ENCODE data around the gene THSD7B. TPM values are rescaled to one million over a fixed set of nuclear protein-coding genes. Genes with fewer than 3 reads are reported as not detected.
A peak's percentile ranks its signal among the peaks of the same experiment; 100 is the strongest.
"Not testable (repeated sequence)": the region's sequence is repeated elsewhere in the genome, so short reads cannot be mapped to it uniquely, and the experiment has no call there.

The THSD7B gene, protein sequence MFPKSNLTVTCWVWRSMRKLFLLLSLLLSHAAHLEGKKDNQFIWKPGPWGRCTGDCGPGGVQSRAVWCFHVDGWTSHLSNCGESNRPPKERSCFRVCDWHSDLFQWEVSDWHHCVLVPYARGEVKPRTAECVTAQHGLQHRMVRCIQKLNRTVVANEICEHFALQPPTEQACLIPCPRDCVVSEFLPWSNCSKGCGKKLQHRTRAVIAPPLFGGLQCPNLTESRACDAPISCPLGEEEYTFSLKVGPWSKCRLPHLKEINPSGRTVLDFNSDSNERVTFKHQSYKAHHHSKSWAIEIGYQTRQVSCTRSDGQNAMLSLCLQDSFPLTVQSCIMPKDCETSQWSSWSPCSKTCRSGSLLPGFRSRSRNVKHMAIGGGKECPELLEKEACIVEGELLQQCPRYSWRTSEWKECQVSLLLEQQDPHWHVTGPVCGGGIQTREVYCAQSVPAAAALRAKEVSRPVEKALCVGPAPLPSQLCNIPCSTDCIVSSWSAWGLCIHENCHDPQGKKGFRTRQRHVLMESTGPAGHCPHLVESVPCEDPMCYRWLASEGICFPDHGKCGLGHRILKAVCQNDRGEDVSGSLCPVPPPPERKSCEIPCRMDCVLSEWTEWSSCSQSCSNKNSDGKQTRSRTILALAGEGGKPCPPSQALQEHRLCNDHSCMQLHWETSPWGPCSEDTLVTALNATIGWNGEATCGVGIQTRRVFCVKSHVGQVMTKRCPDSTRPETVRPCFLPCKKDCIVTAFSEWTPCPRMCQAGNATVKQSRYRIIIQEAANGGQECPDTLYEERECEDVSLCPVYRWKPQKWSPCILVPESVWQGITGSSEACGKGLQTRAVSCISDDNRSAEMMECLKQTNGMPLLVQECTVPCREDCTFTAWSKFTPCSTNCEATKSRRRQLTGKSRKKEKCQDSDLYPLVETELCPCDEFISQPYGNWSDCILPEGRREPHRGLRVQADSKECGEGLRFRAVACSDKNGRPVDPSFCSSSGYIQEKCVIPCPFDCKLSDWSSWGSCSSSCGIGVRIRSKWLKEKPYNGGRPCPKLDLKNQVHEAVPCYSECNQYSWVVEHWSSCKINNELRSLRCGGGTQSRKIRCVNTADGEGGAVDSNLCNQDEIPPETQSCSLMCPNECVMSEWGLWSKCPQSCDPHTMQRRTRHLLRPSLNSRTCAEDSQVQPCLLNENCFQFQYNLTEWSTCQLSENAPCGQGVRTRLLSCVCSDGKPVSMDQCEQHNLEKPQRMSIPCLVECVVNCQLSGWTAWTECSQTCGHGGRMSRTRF (N-terminal part only)
- total RNA-seq, result not detected

DNA sequence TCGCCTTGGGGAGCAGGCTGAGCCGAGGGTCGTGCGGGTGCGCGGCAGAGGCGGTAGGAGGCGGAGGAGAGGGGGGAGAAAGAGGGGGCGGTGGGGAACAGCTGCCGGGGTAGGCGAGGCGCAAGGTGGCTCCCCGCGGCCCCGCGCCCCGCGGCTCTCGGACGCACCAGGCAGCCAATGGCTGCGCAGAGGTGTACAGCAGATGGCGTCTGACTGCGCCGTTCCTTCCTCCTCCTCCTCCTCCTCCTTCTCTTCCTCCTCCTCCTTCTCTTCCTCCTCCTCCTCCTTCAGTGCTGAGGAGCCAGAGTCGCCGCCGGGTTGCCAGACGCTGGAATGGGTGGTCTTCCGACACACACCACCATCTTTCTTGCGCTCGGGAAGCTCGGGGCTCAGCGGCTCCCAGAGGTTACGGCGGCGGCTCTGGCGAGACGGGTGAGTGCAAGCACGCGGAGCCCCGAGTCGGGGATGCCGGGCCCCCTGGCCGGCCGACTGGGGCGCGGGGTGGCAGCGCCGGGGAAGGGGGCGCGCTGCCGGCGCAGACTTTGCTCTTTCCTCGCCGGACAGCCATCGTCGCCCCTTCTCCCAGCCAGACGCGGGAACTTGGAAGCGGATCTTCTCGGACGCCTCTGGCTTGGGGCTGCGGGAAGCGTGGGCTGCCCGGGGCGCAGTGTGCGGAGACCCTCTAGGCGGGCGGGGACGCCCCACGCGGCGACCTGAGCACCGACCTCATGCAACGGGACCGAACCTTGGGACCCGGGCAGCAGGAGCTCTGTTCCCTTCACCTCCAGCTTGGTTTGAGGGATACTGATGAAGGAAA lies at the start of gene THSD7B:
Gene THSD7B, plus strand, starts transcription at position 290 of the 817 bp plus-strand sequence. CDS start 116,634 bp downstream, outside the sequence.
- no peak for ATAC-seq (ENCODE audit: low read depth)
- Mint-ChIP-seq H3K4me3 (peak within 1 kb of the TSS; percentile 68), H3K4me1 (peaks cover 8% of the 10 kb centered on the region), H3K27me3 (peaks cover 59% of the 10 kb centered on the region), H3K9me3 (no peaks in the 10 kb centered on the region), H3K27ac (no peak within 1 kb of the TSS), H3K36me3 (no peaks in the 10 kb centered on the region)
- POLR2A ChIA-PET, result no interaction called here
- DNase-seq, result peak; percentile 30

DNA sequence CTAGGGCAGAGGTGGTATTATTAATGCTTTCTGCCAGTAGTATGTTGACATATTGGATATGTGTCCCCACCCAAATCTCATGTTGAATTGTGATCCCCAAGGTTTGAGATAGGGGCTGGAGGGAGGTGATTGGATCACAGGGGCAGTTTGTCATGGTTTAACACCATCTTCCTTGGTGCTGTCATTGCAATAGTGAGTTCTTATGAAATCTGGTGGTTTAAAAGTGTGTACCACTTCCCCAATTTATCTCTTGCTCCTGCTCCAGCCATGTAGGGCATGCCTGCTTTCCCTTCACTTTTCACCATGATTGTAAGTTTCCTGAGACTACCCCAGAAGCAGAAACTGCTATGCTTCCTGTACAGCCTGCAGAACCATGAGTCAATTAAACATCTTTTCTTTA lies 47.1 kb upstream of the THSD7B start:
- Mint-ChIP-seq H3K36me3 (no peaks in the 10 kb centered on the region), H3K27me3 (peaks cover 2% of the 10 kb centered on the region), H3K4me3 (no peak overlapping the region), H3K27ac (no peak overlapping the region), H3K9me3 (no peaks in the 10 kb centered on the region), H3K4me1 (no peaks in the 10 kb centered on the region)
- ATAC-seq (ENCODE audit: low read depth) (no peak), DNase-seq (no peak)
- POLR2A ChIA-PET, result no interaction called here

DNA sequence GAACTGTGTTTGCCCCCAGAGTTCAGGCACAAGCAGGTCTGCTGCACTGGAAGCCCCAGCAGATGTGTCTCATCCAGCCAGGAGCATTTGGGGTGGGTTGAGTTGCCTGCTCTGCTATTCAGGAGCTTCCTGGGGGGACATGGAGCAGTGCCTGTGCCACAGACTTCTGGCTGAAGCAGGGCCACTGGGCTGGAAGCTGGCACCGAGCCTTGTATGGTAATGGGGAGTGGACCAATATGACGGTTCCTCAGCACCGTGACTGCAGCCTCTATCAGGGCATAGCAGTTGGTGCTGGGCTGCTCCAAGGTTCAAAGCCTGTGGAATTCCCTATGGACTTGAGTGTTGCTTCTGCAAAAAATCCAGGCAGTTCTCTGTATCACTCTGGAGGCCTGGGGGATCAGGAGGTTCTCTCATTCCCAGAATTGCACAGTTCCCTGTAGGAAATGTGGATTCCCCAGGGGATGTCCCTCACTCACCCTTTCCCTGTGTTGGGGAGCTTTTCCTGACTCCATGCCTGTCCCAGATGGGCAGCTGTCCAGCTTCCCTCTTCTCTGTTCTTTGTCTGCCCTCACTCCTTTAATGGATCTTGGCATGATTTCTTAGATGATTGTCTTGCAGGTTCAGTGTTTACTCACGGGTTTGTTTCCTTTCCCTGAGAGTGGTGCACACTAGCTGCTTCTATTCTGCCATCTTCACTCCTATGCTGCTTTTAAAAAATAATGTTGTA lies 37.2 kb upstream of the THSD7B start:
- DNase-seq, result no peak
- Mint-ChIP-seq H3K4me3 (no peak overlapping the region), H3K27me3 (no peaks in the 10 kb centered on the region), H3K9me3 (no peaks in the 10 kb centered on the region), H3K4me1 (no peaks in the 10 kb centered on the region), H3K27ac (no peak overlapping the region), H3K36me3 (no peaks in the 10 kb centered on the region)
- no peak for ATAC-seq (ENCODE audit: low read depth)
- POLR2A ChIA-PET, result no interaction called here

DNA sequence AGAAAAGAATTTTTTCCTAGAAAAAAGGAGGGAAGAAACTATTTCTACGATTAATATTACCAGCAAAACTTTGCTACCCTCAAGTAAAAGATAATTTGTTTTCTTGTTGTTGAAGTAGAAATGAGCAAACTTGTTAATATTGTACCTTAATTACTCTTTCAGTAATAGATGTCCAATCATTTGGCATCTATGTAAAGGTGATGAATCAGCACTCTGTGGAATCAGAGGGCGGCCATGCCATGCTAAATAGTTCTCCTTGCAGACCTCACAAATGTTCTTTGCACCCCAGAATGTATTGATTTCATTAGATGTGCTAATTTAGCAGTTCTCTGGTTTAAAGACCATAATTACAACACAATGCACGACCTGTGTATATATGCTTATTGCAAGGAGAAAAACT lies 29.1 kb upstream of the THSD7B start:
- POLR2A ChIA-PET, result no interaction called here
- ATAC-seq (ENCODE audit: low read depth), result no peak
- DNase-seq, result no peak
- no peak overlapping the region for H3K27ac Mint-ChIP-seq
- no peaks in the 10 kb centered on the region for H3K27me3 Mint-ChIP-seq
- no peaks in the 10 kb centered on the region for H3K9me3 Mint-ChIP-seq
- no peaks in the 10 kb centered on the region for H3K36me3 Mint-ChIP-seq
- H3K4me3 Mint-ChIP-seq, result no peak overlapping the region
- no peaks in the 10 kb centered on the region for H3K4me1 Mint-ChIP-seq

DNA sequence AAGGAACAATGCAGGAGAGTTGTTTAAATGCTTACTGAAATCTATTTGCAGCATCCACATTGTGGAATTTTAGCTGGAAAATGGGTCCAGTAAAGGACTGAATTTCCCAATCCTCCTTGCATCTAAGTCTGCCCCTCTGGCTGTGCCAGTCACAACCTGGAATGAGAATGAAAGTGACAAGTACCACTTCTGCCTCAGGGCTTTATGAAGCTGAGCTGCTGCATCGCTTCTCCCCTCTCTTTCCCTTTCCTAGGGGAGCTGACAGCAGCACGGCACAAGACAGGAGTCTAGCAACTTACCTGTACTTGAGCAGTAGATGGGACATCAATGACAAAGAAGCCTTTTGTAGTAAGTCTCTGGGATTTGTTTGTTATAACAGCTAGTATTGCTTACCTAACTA lies 27.3 kb upstream of the THSD7B start:
- no peak overlapping the region for H3K27ac Mint-ChIP-seq
- ATAC-seq (ENCODE audit: low read depth), result no peak

DNA sequence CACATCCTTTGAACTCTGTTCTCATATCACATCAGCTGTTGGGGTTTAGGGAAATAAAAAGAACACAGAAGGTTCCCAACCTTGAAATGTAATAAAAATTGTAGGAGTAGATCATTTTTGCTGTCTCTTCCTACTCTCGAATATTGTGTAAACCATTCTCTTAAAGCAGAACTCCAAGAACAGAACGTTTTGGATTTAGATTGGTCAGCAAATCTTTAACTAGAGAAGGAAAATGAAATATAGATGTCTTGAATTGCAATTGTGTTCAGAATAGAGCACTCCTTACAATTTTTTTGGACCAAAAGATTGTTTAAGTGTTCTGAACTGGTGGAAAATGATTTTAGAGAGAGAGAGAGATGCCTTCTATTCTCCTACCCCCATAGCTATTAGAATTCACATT lies 23.9 kb upstream of the THSD7B start:
- Mint-ChIP-seq H3K9me3 (no peaks in the 10 kb centered on the region), H3K27me3 (no peaks in the 10 kb centered on the region), H3K4me1 (no peaks in the 10 kb centered on the region), H3K27ac (no peak overlapping the region), H3K4me3 (no peak overlapping the region), H3K36me3 (no peaks in the 10 kb centered on the region)
- POLR2A ChIA-PET, result no interaction called here
- no peak for ATAC-seq (ENCODE audit: low read depth)
- DNase-seq, result no peak

More for the DNA sequence above, 27.3 kb upstream of the THSD7B start:
- Mint-ChIP-seq H3K4me3 (no peak overlapping the region), H3K4me1 (no peaks in the 10 kb centered on the region), H3K36me3 (no peaks in the 10 kb centered on the region), H3K27me3 (no peaks in the 10 kb centered on the region), H3K9me3 (no peaks in the 10 kb centered on the region)
- POLR2A ChIA-PET, result no interaction called here
- DNase-seq, result no peak

DNA sequence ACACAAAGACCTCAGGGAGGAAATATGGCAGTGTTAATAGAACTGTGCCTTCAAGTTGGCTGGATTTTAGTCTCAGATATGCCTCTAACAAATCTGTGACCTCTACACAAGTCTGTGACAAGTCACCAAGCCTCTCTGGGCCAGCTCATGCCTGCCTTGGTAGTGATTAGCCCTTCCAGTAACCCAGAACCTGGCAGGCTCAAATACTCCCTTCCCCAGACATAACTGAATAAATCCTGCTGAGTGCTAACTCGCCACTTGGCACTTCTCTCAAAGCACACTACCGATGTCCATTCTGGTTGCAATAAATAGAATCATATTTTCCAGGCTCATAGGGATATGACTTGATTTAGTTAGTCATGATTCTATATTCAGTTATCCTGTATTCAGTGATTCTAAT lies 15.3 kb upstream of the THSD7B start:
- no peak overlapping the region for H3K27ac Mint-ChIP-seq
- H3K27me3 Mint-ChIP-seq, result peaks cover 9% of the 10 kb centered on the region
- ATAC-seq (ENCODE audit: low read depth) (no peak), DNase-seq (no peak)
- H3K9me3 Mint-ChIP-seq, result no peaks in the 10 kb centered on the region
- no peaks in the 10 kb centered on the region for H3K36me3 Mint-ChIP-seq
- POLR2A ChIA-PET, result no interaction called here
- H3K4me3 Mint-ChIP-seq, result no peak overlapping the region
- H3K4me1 Mint-ChIP-seq, result peaks cover 7% of the 10 kb centered on the region

DNA sequence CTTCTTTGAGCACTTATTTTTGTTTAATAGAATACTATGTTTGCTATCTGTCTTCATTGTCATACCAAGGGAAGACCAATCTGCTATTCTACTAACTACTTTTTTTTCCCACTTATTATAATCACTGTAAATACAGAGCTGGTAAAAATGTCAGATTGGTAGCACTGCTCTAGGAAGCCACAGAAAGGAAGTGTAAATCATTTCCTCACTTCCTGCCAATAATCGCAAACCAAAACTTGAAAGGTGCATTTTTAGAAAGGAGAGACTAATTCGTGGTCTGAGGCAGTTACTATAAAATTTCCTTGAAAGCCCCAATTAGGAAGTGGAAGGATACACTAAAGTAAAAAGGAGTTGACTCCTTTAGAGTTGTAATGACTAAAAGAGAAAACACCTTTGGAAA lies 13.9 kb upstream of the THSD7B start:
- POLR2A ChIA-PET, result no interaction called here
- Mint-ChIP-seq H3K36me3 (no peaks in the 10 kb centered on the region), H3K4me1 (peaks cover 7% of the 10 kb centered on the region), H3K9me3 (no peaks in the 10 kb centered on the region), H3K27ac (no peak overlapping the region), H3K27me3 (peaks cover 9% of the 10 kb centered on the region), H3K4me3 (peak overlapping the region; percentile 7)
- no peak for DNase-seq
- ATAC-seq (ENCODE audit: low read depth), result no peak

DNA sequence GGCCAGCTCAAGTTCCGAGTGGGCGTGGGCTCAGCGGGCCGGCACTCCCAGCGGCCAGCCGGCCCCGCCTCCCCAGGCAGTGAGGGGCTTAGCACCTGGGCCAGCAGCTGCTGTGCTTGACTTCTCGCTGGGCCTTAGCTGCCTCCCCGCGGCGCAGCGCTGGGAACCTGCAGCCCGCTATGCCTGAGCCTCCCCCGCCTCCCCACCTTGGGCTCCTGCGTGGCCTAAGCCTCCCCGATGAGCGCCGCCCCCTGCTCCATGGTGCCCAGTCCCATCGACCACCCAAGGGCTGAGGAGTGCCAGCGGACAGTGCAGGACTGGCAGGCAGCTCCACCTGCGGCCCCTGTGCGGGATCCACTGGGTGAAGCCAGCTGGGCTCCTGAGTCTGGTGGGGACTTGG lies 6.8 kb upstream of the THSD7B start:
- H3K27ac Mint-ChIP-seq; DNase-seq; H3K9me3 Mint-ChIP-seq; H3K4me3 Mint-ChIP-seq; POLR2A ChIA-PET; ATAC-seq (ENCODE audit: low read depth); H3K4me1 Mint-ChIP-seq; H3K36me3 Mint-ChIP-seq: not testable (repeated sequence)
- H3K27me3 Mint-ChIP-seq, result peaks cover 14% of the 10 kb centered on the region

DNA sequence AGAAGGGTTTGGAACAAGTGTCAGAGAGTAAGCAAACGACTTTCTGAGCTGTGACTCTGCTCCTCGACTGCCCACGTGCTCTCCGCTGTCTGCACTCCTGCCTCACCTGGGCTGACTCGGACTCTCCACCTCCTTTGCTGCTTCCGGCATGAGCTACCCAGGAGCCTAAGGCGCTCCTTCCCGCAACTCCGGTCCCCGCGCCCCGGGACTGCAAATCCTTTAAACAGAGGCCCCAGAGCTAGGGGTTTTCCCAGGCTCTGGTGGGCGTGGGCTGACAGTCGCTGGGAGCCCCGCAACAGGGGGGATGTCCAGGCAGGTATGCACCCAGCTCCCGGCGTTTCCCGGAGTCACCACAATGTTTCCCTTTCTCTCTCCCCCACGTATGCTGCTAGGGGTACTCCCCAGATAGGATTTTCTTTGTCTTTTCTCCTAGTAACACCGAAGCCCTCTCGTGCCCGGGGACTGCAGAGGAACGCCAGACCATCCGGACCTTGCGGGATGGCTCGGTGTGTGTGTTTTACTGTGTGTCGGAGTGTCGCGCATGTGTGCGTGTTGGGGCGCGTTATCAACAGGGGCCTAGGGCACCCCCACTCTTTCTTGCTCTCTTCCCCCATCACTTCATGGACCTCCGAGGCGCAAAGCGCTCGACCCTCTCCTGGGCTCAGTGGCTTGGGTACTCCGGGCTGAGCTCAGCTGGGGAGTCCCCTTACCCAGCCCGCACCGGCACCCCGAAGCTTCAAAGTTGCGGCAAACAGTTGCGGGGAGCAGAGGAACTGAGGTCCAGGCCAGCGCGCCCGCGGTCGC lies 691 bp upstream of the THSD7B start:
- no peaks in the 10 kb centered on the region for H3K36me3 Mint-ChIP-seq
- H3K27ac Mint-ChIP-seq, result no peak overlapping the region
- H3K9me3 Mint-ChIP-seq, result no peaks in the 10 kb centered on the region
- POLR2A ChIA-PET, result no interaction called here
- DNase-seq, result peak; percentile 29
- ATAC-seq (ENCODE audit: low read depth), result peak; percentile 30
- peak overlapping the region; percentile 25 for H3K4me3 Mint-ChIP-seq
- peaks cover 8% of the 10 kb centered on the region for H3K4me1 Mint-ChIP-seq
- peaks cover 59% of the 10 kb centered on the region for H3K27me3 Mint-ChIP-seq

DNA sequence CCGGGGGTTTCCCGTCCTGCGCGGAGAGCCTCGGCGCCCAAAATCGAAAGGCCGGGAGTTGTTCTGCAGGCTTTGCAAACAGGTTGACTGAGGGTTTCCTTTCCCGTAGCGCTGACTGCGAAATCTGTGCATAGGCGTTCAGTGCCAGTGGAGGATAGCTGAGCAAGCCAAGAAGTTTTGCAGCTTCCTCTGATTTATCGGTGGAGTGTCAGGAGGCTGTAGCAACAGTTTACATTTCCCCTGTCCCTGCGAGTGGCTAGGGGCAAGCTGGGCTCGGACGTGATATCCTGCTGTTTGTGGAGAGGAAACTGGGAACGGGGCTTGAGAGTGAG lies 694 bp downstream of the THSD7B start:
- Mint-ChIP-seq H3K9me3 (no peaks in the 10 kb centered on the region), H3K4me1 (peaks cover 8% of the 10 kb centered on the region), H3K27me3 (peaks cover 59% of the 10 kb centered on the region), H3K4me3 (peak overlapping the region; percentile 30), H3K36me3 (no peaks in the 10 kb centered on the region), H3K27ac (no peak overlapping the region)
- ATAC-seq (ENCODE audit: low read depth) (no peak), DNase-seq (no peak)
- POLR2A ChIA-PET, result no interaction called here

DNA sequence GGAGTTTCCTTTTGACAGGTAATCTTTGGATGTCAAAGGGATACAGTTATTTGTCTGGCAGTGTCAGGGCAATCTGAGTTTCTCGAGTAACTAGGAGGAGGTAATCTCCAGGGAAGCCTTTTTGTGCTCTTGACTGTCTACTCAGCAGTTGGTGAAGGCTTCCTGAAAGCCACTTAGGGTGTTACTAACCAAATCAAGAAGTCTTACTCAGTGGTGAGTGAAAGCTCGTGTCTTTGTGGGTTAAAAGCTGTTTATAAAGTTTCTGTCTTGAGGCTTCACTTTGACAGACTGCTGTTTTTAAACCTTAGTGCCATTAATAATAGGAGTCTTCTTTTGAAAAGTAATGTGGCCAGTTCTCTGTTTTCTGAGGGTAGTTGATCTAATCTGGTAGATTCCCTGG lies 1.7 kb downstream of the THSD7B start:
- ATAC-seq (ENCODE audit: low read depth), result no peak

More for the DNA sequence above, 1.7 kb downstream of the THSD7B start:
- Mint-ChIP-seq H3K27me3 (peaks cover 54% of the 10 kb centered on the region), H3K4me3 (no peak overlapping the region), H3K27ac (no peak overlapping the region), H3K4me1 (peaks cover 8% of the 10 kb centered on the region), H3K36me3 (no peaks in the 10 kb centered on the region), H3K9me3 (no peaks in the 10 kb centered on the region)
- DNase-seq, result no peak
- POLR2A ChIA-PET, result no interaction called here
